NB4 (cell line): ENCODE results near the gene PRKCE.

ENCODE experiments used
- DNase-seq: peaks from one replicate; pipeline ENCODE4 v3.0.0; 2010; ENCODE audit warnings: low read depth
- H3K4me3 ChIP-seq: one replicate; pipeline ENCODE4 v1.5.1; 2011; ENCODE audit warnings: mild to moderate bottlenecking, low read depth, low read length, moderate library complexity
- CTCF ChIP-seq: IDR thresholded peaks from one replicate; pipeline ENCODE4 v1.5.1; 2012; ENCODE audit warnings: low read depth, low read length
- MAX ChIP-seq: IDR thresholded peaks from 2 replicates; pipeline ENCODE4 v1.6.1; 2011; ENCODE audit warnings: low read depth, low read length
- MYC ChIP-seq: IDR thresholded peaks from 2 replicates; pipeline ENCODE4 v1.6.1; 2011; ENCODE audit warnings: low read depth, low read length
- POLR2A ChIP-seq: IDR thresholded peaks from 2 replicates; pipeline ENCODE4 v1.6.1; 2011; ENCODE audit warnings: mild to moderate bottlenecking; ENCODE audit not compliant: insufficient read length; ENCODE audit errors: extremely low read depth

PRKCE gene

GRCh38 chr2:45646289-45646688 lies 5.2 kb upstream of the PRKCE start:
- H3K4me3 ChIP-seq, result no peak overlapping the region
- TF ChIP-seq CTCF (no peak), POLR2A (no peak), MYC (no peak), MAX (no peak)
- no peak for DNase-seq

GRCh38 chr2:45647356-45647755 lies 4.1 kb upstream of the PRKCE start:
- TF ChIP-seq POLR2A, result no peak
- no peak for TF ChIP-seq CTCF
- no peak overlapping the region for H3K4me3 ChIP-seq
- no peak for DNase-seq

GRCh38 chr2:45647986-45648520 lies 3.4 kb upstream of the PRKCE start:
- TF ChIP-seq MAX (no peak), CTCF (no peak), MYC (no peak), POLR2A (no peak)

GRCh38 chr2:45648636-45649035 lies 2.8 kb upstream of the PRKCE start:
- no peak for DNase-seq
- TF ChIP-seq MYC (no peak), MAX (no peak), CTCF (no peak), POLR2A (no peak)
- no peak overlapping the region for H3K4me3 ChIP-seq

More at GRCh38 chr2:45647986-45648520, 3.4 kb upstream of the PRKCE start:
- H3K4me3 ChIP-seq, result no peak overlapping the region
- DNase-seq, result no peak

DNA sequence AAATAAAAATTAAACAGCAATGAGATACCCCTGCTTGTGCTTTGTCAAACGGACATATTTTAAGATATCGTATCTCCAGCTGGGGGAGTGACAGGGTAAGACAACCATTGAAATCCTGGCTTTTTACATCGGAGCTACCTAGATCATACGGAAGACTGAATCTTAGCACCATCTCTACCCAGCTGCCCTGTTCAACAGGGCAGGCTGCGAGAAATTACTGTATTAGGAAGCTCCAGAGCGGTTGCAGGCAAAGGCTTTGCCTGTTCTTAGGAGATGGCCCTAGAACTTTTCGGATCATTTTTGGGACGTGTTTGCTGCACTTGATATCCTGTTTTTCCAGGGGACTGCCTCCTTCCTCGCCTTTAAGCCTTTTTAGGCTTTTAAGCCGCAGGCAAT lies 2.0 kb upstream of the PRKCE start:
- peak overlapping the region; percentile 73 for H3K4me3 ChIP-seq
- peak; percentile 27 for DNase-seq
- TF ChIP-seq MYC (no peak), MAX (no peak), POLR2A (no peak), CTCF (no peak)
